PC-3 (cell line): Measurements from ENCODE around the gene FAM107A.

Source experiments
- EZH2 ChIP-seq: fragments of 300-600 bp; sonication (generic); IDR thresholded peaks from one replicate; pipeline ENCODE4 v1.6.1; 2017; ENCODE audit warnings: antibody characterized with exemption, mild to moderate bottlenecking, low read length; ENCODE audit not compliant: unreplicated experiment
- TF ChIP-seq, protein P1 (sequence below): fragments of 300-600 bp; sonication (generic); conservative IDR thresholded peaks from 2 replicates; pipeline ENCODE4 v1.5.1; 2017; ENCODE audit warnings: antibody characterized with exemption, low read depth, mild to moderate bottlenecking, low read length

DNA sequence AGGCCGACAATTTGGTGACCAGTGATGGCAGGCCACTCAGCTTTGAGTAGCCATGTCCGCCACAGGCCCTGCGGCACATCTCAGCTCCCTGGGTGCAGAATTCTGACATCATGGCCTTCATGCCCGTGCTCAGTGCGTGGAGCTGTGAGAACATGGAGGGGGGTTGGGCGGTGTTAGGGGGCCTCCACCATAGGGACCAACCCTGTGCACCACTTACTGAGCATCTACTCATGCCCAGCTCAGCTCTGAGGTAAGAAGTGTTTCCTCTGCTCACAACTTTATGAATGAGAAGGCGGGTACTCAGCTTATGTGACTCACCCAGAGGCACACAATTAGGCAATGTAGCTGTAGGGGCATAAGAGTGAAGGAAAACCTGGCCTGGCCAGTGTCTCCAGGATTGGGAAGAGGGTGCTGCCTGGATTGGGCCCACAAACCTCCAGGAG is 50.7 kb downstream of the FAM107A start:
- TF ChIP-seq, protein P1, sequence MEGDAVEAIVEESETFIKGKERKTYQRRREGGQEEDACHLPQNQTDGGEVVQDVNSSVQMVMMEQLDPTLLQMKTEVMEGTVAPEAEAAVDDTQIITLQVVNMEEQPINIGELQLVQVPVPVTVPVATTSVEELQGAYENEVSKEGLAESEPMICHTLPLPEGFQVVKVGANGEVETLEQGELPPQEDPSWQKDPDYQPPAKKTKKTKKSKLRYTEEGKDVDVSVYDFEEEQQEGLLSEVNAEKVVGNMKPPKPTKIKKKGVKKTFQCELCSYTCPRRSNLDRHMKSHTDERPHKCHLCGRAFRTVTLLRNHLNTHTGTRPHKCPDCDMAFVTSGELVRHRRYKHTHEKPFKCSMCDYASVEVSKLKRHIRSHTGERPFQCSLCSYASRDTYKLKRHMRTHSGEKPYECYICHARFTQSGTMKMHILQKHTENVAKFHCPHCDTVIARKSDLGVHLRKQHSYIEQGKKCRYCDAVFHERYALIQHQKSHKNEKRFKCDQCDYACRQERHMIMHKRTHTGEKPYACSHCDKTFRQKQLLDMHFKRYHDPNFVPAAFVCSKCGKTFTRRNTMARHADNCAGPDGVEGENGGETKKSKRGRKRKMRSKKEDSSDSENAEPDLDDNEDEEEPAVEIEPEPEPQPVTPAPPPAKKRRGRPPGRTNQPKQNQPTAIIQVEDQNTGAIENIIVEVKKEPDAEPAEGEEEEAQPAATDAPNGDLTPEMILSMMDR = no peak
- TF ChIP-seq EZH2 = no peak
